GM12878 (cell line): ENCODE results near the gene ATP8B1. TPM values are rescaled to one million over a fixed set of nuclear protein-coding genes. Genes with fewer than 3 reads are reported as not detected.

Experiments
- ATAC-seq: fragments of 200-7000 bp; cut with Tn5 transposase; 3 replicates; pipeline ENCODE4 v1.9.1; 2020; ENCODE audit warnings: mild to moderate bottlenecking, moderate library complexity
- BruUV-seq: library from RNA; stranded (reverse); fragments of 400-500 nt; replicated peaks from 2 replicates; lab custom pipeline; 2021; lab: Mats Ljungman, UMichigan
- CTCF ChIA-PET: fragments of 300-600 bp; sonication (Branson Sonifier 250); formaldehyde crosslinking; extraction: SDS; loops from one replicate; lab custom pipeline; 2021; ENCODE audit warnings: inconsistent platforms; lab: Yijun Ruan, JAX
- POLR2A ChIA-PET: fragments of 350-600 bp; formaldehyde crosslinking; extraction: SDS; loops from one replicate; lab custom pipeline; 2021; ENCODE audit warnings: inconsistent platforms; lab: Charles Lee
- RAD21 ChIA-PET: fragments of 300-600 bp; sonication (Branson Sonifier 250); formaldehyde crosslinking; loops from one replicate; lab custom pipeline; 2023; ENCODE audit warnings: antibody characterized with exemption; ENCODE audit not compliant: unreplicated experiment; lab: Charles Lee
- SMC1A ChIA-PET: fragments of 300-600 bp; sonication (Branson Sonifier 250); formaldehyde crosslinking; loops from one replicate; lab custom pipeline; 2023; ENCODE audit not compliant: unreplicated experiment, uncharacterized antibody; lab: Charles Lee
- DNase-seq: peaks from one replicate; pipeline ENCODE4 v3.0.0-alpha.2; 2011; ENCODE audit warnings: low read depth, low spot score
- FAIRE-seq: peaks from 3 replicates; lab custom pipeline; 2011; peaks lifted over from hg19 to GRCh38; lab: Jason Lieb, UNC
- H2AFZ ChIP-seq: 2 replicates; pipeline ENCODE4 v1.6.0; 2011; ENCODE audit warnings: low read depth, low read length, control low read depth; ENCODE audit not compliant: control insufficient read depth
- H3K27ac ChIP-seq: 2 replicates; pipeline ENCODE4 v1.5.1; 2011; ENCODE audit warnings: control low read depth; ENCODE audit not compliant: control insufficient read depth, insufficient read depth
- H3K27me3 ChIP-seq, 2 experiments: replicated peaks in 1 of 2; 2 replicates each; pipeline versions ENCODE4 v1.6.0 to v1.6.1; 2011; ENCODE audit warnings: low read length in 1 of 2; ENCODE audit not compliant: control insufficient read depth in 2 of 2, insufficient read depth in 2 of 2
- H3K36me3 ChIP-seq, 2 experiments: 2 replicates each; pipeline ENCODE4 v1.5.1; 2011; ENCODE audit warnings: low read length in 1 of 2; ENCODE audit not compliant: control insufficient read depth in 2 of 2, insufficient read depth in 2 of 2
- H3K4me1 ChIP-seq: 2 replicates; pipeline ENCODE4 v1.6.1; 2011; ENCODE audit warnings: mild to moderate bottlenecking, low read length, moderate library complexity, mixed read lengths; ENCODE audit not compliant: control insufficient read depth, insufficient read depth
- H3K4me2 ChIP-seq: 2 replicates; pipeline ENCODE4 v1.6.0; 2011; ENCODE audit warnings: control low read depth; ENCODE audit not compliant: control insufficient read depth, insufficient read depth
- H3K4me3 ChIP-seq: fragments of 200-600 bp; sonication (generic); 2 replicates; pipeline ENCODE4 v1.5.1; 2016
- H3K79me2 ChIP-seq: 2 replicates; pipeline ENCODE4 v1.6.0; 2011; ENCODE audit warnings: low read length; ENCODE audit not compliant: control insufficient read depth, insufficient read depth
- H3K9ac ChIP-seq: 2 replicates; pipeline ENCODE4 v1.8.0; 2011; ENCODE audit warnings: low read length, control low read depth, mixed read lengths; ENCODE audit not compliant: control insufficient read depth, insufficient read depth
- H3K9me3 ChIP-seq: replicated peaks from 3 replicates; pipeline ENCODE4 v1.5.1; 2011; ENCODE audit warnings: mild to moderate bottlenecking, low read length; ENCODE audit not compliant: control insufficient read depth, insufficient read depth
- H4K20me1 ChIP-seq: 2 replicates; pipeline ENCODE4 v1.6.0; 2011; ENCODE audit not compliant: control insufficient read depth, insufficient read depth
- ASH2L ChIP-seq: fragments of 300-600, 200-600 bp; sonication (generic); IDR thresholded peaks from 2 replicates; pipeline ENCODE4 v1.6.1; 2017; ENCODE audit warnings: low read depth, mild to moderate bottlenecking, borderline replicate concordance
- ESRRA ChIP-seq: IDR thresholded peaks from 2 replicates; pipeline ENCODE4 v1.6.1; 2012; ENCODE audit warnings: mild to moderate bottlenecking, low read length, improper control_type of control experiment
- NFIC ChIP-seq: IDR thresholded peaks from 2 replicates; pipeline ENCODE4 v1.6.1; 2012; ENCODE audit warnings: low read depth, mild to moderate bottlenecking, inconsistent platforms, low read length, moderate library complexity
- SREBF1 ChIP-seq: IDR thresholded peaks from 2 replicates; pipeline ENCODE4 v1.6.1; 2012; ENCODE audit warnings: mild to moderate bottlenecking, low read length
- ZNF217 ChIP-seq: fragments of 450-650 bp; IDR thresholded peaks from 2 replicates; pipeline ENCODE4 v1.6.1; 2017; ENCODE audit warnings: antibody characterized with exemption, mild to moderate bottlenecking
- WGBS: methylation state at CpG from one replicate; pipeline ENCODE4 v1.1.6; 2016; ENCODE audit warnings: low lambda C conversion rate; ENCODE audit not compliant: insufficient replicate concordance, insufficient coverage; ENCODE audit errors: missing lambda C conversion rate; 5-methylcytosine and 5-hydroxymethylcytosine counted together
- in situ Hi-C: fragments of 300-500 bp; cut with MboI; formaldehyde crosslinking; loops from 9 replicates; pipeline ENCODE4 v1.14.3; 2018; ENCODE audit warnings: mixed read lengths
- intact Hi-C: fragments of 100-400 bp; cut with micrococcal nuclease; formaldehyde crosslinking; loops from one replicate; pipeline ENCODE4 v1.14.2; 2022; ENCODE audit not compliant: unreplicated experiment
- polyA plus RNA-seq, 11 experiments: library from polyadenylated mRNA; depleted of rRNA in 4 of 11; unstranded in 6 of 11; stranded (reverse) in 5 of 11; fragments of >200 nt; fragmentation: Nextera tagmentation in 4 of 11; fragmentation: Illumina TruSeq in 1 of 11; extraction: Ambion mirVana in 4 of 11; extraction: Trizol in 1 of 11; gene quantifications; 1 replicate in 1 of 11; 2 replicates in 10 of 11; pipeline versions ENCODE4 v1.2.1 to v1.2.3, GENCODE V29; 2011 to 2016; ENCODE audit warnings: inconsistent platforms in 2 of 11, missing spikeins in 2 of 11, low read depth in 1 of 11
- total RNA-seq, 4 experiments: library from RNA; depleted of rRNA in 3 of 4; stranded (reverse); fragments of >200 nt in 3 of 4; fragmentation: Illumina TruSeq in 1 of 4; extraction: Trizol in 1 of 4; gene quantifications; 2 replicates each; pipeline versions ENCODE4 v1.2.1 to v1.2.3, GENCODE V29; 2013 to 2021
- TF ChIP-seq, protein P1 (sequence below): fragments of 450-650 bp; formaldehyde crosslinking; IDR thresholded peaks from 2 replicates; pipeline ENCODE4 v1.5.0; 2022; ENCODE audit warnings: mild to moderate bottlenecking, missing genetic modification characterization

Gene ATP8B1
- total and polyA plus RNA-seq, 10 of the 15 experiments (the other 5 are each of a cell fraction or from before 2014, with no cell fraction given) = 0.03 to 0.37 (median 0.11) TPM

DNA sequence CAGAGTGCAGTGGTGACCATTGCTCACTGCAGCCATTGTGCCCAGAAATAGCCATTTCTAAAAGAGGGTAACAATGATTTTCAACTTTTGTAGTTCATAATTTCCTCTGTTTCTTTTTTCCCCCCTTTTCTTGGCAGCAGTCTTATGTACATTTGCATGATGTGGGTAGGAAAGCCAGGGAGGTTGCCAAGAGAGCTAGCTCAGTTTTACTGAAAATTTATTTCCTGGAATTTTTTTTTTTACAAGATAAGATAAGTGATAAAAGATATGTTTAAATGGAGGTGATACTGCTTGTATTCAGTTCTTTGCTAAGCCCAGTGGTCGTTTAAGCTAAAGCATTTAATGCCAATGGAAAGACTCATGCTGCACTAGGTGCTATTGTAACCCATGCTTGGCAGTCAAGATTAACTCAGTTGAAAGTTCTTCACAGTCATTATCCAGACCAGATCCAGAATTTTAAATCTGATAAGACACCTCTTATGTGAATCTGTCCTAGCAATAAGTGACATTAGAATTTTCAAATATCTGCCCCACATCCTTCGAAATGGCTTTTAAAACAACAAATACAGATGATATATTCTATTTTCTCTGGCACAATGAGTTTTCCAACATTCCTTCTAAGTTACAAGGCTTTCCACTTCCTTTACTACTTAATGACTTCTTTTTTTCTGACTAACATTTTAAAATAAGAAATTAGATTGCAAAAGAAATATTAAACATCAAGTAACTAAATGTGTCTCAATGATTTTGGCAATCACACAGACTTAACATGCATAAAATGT, 4.4 kb upstream of the ATP8B1 start (continued):
- TF ChIP-seq, protein P1, sequence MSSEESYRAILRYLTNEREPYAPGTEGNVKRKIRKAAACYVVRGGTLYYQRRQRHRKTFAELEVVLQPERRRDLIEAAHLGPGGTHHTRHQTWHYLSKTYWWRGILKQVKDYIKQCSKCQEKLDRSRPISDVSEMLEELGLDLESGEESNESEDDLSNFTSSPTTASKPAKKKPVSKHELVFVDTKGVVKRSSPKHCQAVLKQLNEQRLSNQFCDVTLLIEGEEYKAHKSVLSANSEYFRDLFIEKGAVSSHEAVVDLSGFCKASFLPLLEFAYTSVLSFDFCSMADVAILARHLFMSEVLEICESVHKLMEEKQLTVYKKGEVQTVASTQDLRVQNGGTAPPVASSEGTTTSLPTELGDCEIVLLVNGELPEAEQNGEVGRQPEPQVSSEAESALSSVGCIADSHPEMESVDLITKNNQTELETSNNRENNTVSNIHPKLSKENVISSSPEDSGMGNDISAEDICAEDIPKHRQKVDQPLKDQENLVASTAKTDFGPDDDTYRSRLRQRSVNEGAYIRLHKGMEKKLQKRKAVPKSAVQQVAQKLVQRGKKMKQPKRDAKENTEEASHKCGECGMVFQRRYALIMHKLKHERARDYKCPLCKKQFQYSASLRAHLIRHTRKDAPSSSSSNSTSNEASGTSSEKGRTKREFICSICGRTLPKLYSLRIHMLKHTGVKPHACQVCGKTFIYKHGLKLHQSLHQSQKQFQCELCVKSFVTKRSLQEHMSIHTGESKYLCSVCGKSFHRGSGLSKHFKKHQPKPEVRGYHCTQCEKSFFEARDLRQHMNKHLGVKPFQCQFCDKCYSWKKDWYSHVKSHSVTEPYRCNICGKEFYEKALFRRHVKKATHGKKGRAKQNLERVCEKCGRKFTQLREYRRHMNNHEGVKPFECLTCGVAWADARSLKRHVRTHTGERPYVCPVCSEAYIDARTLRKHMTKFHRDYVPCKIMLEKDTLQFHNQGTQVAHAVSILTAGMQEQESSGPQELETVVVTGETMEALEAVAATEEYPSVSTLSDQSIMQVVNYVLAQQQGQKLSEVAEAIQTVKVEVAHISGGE (CRISPR knock-in tag) = no peak
- TF ChIP-seq ESRRA (no peak), ASH2L (no peak), NFIC (no peak), ZNF217 (no peak)
- TF ChIP-seq, all 136 proteins: peak for 0

- ATAC-seq (no peak), DNase-seq (no peak), FAIRE-seq (no peak)
- Histone ChIP-seq H3K36me3 (no peaks in the 10 kb centered on the region), H3K9me3 (peaks cover 3% of the 10 kb centered on the region; the same call in 2 of the 3 replicates), H4K20me1 (no peaks in the 10 kb centered on the region), H3K4me2 (no peak overlapping the region), H3K27ac (no peak overlapping the region), H3K9ac (no peak overlapping the region), H3K27me3 (peaks cover 12 to 17% of the 10 kb centered on the region in 2 experiments), H3K79me2 (no peaks in the 10 kb centered on the region), H3K4me3 (no peak overlapping the region), H3K4me1 (no peaks in the 10 kb centered on the region), H2AFZ (no peak overlapping the region)
- 0% methylated on average over 3 of the region's 3 CpGs for WGBS
- ChIA-PET RAD21 (no interaction called here), CTCF (no interaction called here), POLR2A (no interaction called here), SMC1A (interaction anchor here (0.7 kb wide), 2 partner anchors 52 to 489 kb away, joined by 3 read pairs; no protein-coding TSS in a partner anchor)
- TF ChIP-seq SREBF1 = no peak
- intact Hi-C loops = no loop called here
- in situ Hi-C loops = no loop called here
- no TSS peak for BruUV-seq
These were observed 3.8 kb upstream of the ATP8B1 start for GRCh38 chr18:57806978-57807285.
